ENCODE results near the gene CLTB.
A peak's percentile ranks its signal among the peaks of the same experiment; 100 is the strongest.

- peak in 1 of 3 experiments; percentile 19 for TF ChIP-seq CTCF (IDR thresholded peaks at IDR 0.05)
- TF ChIP-seq POLR2A (IDR thresholded peaks at IDR 0.05): no peak
Measured at GRCh38 chr5:176388003-176388443, 28.3 kb downstream of the CLTB start.

Data from testis (tissue), 2 donors.